Spleen (tissue), 11 donors: ENCODE measurements around the gene TESK1. TPM values are rescaled to one million over a fixed set of nuclear protein-coding genes. Genes with fewer than 3 reads are reported as not detected.

Source experiments
- DNase-seq: peaks from one replicate; pipeline ENCODE4 v3.0.0-alpha.2; 2020
- H3K27ac ChIP-seq, 8 donors: fragments of 200-600 bp; sonication (generic) in 7 of 8; 1 replicate in 4 of 8; 2 replicates in 4 of 8; pipeline versions ENCODE4 v1.5.0 to v1.8.0; 2016 to 2021; ENCODE audit warnings: inconsistent platforms in 4 of 8, mild to moderate bottlenecking in 4 of 8, moderate library complexity in 1 of 8
- H3K27me3 ChIP-seq, 7 donors: fragments of 200-600 bp; sonication (generic) in 6 of 7; replicated peaks in 1 of 7; 1 replicate in 4 of 7; 2 replicates in 3 of 7; pipeline versions ENCODE4 v1.5.0 to v1.8.0; 2016 to 2021; ENCODE audit warnings: inconsistent platforms in 3 of 7, mild to moderate bottlenecking in 1 of 7
- H3K36me3 ChIP-seq, 6 donors: fragments of 200-600 bp; sonication (generic) in 5 of 6; 1 replicate in 4 of 6; 2 replicates in 2 of 6; pipeline versions ENCODE4 v1.5.0 to v1.8.0; 2016 to 2021; ENCODE audit warnings: inconsistent platforms in 2 of 6
- H3K4me1 ChIP-seq, 6 donors: fragments of 200-600 bp; sonication (generic) in 5 of 6; 1 replicate in 3 of 6; 2 replicates in 3 of 6; pipeline versions ENCODE4 v1.5.0 to v1.8.0; 2016 to 2021; ENCODE audit warnings: inconsistent platforms in 3 of 6
- H3K4me3 ChIP-seq, 8 donors: fragments of 200-600 bp; sonication (generic) in 7 of 8; 1 replicate in 4 of 8; 2 replicates in 4 of 8; pipeline versions ENCODE4 v1.5.0 to v1.8.0; 2016 to 2021; ENCODE audit warnings: inconsistent platforms in 4 of 8, mild to moderate bottlenecking in 4 of 8, moderate library complexity in 2 of 8
- H3K9me3 ChIP-seq, 8 donors: fragments of 200-600 bp; sonication (generic) in 7 of 8; 1 replicate in 4 of 8; 2 replicates in 4 of 8; pipeline versions ENCODE4 v1.5.0 to v1.8.0; 2016 to 2021; ENCODE audit warnings: inconsistent platforms in 4 of 8
- POLR2A ChIP-seq, 3 donors: fragments of 450-650 bp; IDR thresholded peaks; one replicate each; pipeline ENCODE4 v1.5.1; 2017; ENCODE audit warnings: antibody characterized with exemption in 3 of 3, mild to moderate bottlenecking in 1 of 3
- POLR2AphosphoS5 ChIP-seq, 3 donors: sonication (generic); formaldehyde crosslinking; IDR thresholded peaks; one replicate each; pipeline ENCODE4 v1.5.1; 2017; ENCODE audit warnings: antibody characterized with exemption in 3 of 3
- WGBS, 5 donors: extraction: QIAGEN DNeasy Blood & Tissue Kit in 3 of 5; methylation state at CpG; one replicate each; pipeline versions ENCODE4 v1.1.5 to v1.1.7; 2013 to 2018; 5-methylcytosine and 5-hydroxymethylcytosine counted together
- intact Hi-C: fragments of 100-400 bp; cut with DNase I; formaldehyde crosslinking; loops from one replicate; pipeline ENCODE4 v1.15.0; 2023; ENCODE audit warnings: low total_unique reads
- polyA plus RNA-seq, 3 donors: library from polyadenylated mRNA; stranded (reverse); fragments of 200-250 nt; gene quantifications; one replicate each; pipeline ENCODE4 v1.2.1, GENCODE V29; 2013
- total RNA-seq, 7 donors: library from RNA; depleted of rRNA in 3 of 7; stranded (reverse); fragments of >200 nt in 3 of 7; fragmentation: NEBNext Ultra II Directional in 4 of 7; extraction: Animal tissue kit (Norgen Biotek cat#: 25700) in 4 of 7; gene quantifications; one replicate each; pipeline versions ENCODE4 v1.1.0 to v1.2.1, GENCODE V29; 2016 to 2021
- TF ChIP-seq, protein P1 (sequence below), 11 experiments: fragments of 200-600 bp in 7 of 11; fragments of 450-650 bp in 4 of 11; sonication (generic) in 4 of 11; IDR thresholded peaks in 8 of 11; conservative IDR thresholded peaks in 3 of 11; 1 replicate in 7 of 11; 2 replicates in 4 of 11; pipeline versions ENCODE4 v1.4.0 to v1.8.0; 2016 to 2021; ENCODE audit warnings: antibody characterized with exemption in 11 of 11, inconsistent platforms in 4 of 11, mild to moderate bottlenecking in 1 of 11
- donor health status: healthy with polysubstance abuse.
- donor health status: DM: no; HTN: no; CAD: no; lungs with moderate emphysema.
- donor health status: DM: no; HTN: no; CAD: no.
- donor health status: Bipolar disorder and iron deficiency.
- donor health status: healthy.
- donor health status: DM: no; HTN: no; CAD: no.
- donor health status: DM: yes; HTN: yes; CAD: no.

TESK1 gene
- total and polyA plus RNA-seq, 10 donors, result 15.6 to 47.1 (median 31.6) TPM

DNA sequence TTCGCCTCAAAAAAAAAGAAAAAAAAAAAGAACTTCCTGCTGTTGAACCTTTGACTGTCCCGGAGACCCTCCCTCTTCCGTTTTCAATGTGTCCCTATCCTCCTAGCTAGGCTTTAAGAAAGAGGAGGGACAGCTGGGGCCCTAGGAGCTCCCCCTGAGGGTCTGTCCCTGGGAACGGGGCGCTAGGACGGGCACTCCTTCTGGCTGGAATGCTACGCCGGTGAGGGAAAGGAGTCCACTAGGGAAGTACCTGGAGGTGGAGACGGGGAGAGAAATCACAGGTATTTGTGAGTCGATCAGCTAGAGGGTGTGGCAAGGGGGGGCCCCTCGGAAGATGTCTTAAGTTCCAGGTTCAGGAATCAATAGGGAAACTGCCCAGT is 41.1 kb downstream of the TESK1 start:
- 0 to 1% (median 1%) methylated on average over 11 of the region's 11 CpGs for WGBS, 5 donors
- Histone ChIP-seq H3K4me1 (peaks cover 33 to 98% (median 67%) of the 10 kb centered on the region in 6 donors), H3K9me3 (no peaks in the 10 kb centered on the region), H3K4me3 (peak overlapping the region; percentile 35 to 74 (median 55)), H3K36me3 (no peaks in the 10 kb centered on the region), H3K27me3 (no peaks in the 10 kb centered on the region), H3K27ac (peak overlapping the region; percentile 82 to 95 (median 94))
- intact Hi-C loops, result no loop called here
- TF ChIP-seq, protein P1, sequence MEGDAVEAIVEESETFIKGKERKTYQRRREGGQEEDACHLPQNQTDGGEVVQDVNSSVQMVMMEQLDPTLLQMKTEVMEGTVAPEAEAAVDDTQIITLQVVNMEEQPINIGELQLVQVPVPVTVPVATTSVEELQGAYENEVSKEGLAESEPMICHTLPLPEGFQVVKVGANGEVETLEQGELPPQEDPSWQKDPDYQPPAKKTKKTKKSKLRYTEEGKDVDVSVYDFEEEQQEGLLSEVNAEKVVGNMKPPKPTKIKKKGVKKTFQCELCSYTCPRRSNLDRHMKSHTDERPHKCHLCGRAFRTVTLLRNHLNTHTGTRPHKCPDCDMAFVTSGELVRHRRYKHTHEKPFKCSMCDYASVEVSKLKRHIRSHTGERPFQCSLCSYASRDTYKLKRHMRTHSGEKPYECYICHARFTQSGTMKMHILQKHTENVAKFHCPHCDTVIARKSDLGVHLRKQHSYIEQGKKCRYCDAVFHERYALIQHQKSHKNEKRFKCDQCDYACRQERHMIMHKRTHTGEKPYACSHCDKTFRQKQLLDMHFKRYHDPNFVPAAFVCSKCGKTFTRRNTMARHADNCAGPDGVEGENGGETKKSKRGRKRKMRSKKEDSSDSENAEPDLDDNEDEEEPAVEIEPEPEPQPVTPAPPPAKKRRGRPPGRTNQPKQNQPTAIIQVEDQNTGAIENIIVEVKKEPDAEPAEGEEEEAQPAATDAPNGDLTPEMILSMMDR (IDR thresholded peaks at IDR 0.05 in 8 of 11, conservative IDR thresholded peaks at IDR 0.05 in 3 of 11), result no peak
- TF ChIP-seq POLR2AphosphoS5 (IDR thresholded peaks at IDR 0.05), result no peak
- no peak for TF ChIP-seq POLR2A (IDR thresholded peaks at IDR 0.05)
- no peak for DNase-seq

DNA sequence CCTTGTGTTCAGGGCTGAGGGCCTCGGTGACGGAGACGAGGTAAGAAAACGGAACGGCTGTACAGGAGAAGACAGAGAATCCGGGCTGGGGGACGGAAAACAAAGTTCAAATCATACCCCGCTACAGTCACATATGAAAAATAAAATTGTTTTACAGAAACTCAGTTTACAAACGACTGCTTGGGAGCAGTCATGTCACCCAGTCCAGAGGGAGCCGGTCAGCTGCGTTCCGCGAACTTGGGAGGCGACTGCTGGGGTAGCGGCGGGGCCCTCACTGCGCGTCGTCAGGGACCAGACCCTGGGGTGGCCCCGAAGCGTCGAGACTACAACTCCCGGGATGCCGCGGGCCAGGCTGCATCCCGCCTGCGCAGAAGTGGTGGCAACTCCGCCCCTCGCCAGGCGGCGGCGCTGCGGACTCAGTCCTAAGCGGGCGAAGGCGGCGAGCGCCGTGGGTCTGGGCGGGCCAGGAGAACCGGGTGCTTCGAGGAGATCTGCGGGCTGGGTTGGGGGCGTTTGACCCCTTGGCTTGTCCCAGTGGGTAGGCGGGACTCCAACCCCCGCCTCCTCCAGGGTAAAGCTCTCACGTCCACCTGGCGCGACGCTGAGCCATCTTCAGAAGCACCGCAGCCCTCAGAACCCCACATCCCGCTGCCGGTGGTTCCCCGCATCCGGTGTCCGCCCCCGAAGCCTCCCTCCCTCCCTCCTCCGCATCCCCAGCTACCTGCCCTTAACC is 41.6 kb downstream of the TESK1 start:
- H3K36me3 ChIP-seq, result no peaks in the 10 kb centered on the region
- WGBS, 5 donors, result 0 to 1% (median 0%) methylated on average over 14 to 58 of the region's 58 CpGs
- H3K27ac ChIP-seq, result peak overlapping the region; percentile 82 to 95 (median 94)
- TF ChIP-seq POLR2A (IDR thresholded peaks at IDR 0.05), result peak in 2 of 3 donors; percentile 88 to 94
- peak; percentile 99 for TF ChIP-seq POLR2AphosphoS5 (IDR thresholded peaks at IDR 0.05)
- TF ChIP-seq, protein P1 (IDR thresholded peaks at IDR 0.05 in 8 of 11, conservative IDR thresholded peaks at IDR 0.05 in 3 of 11), result peak; percentile 97 to 100 (median 99)
- peak overlapping the region; percentile 35 to 74 (median 55) for H3K4me3 ChIP-seq
- H3K4me1 ChIP-seq, result peaks cover 36 to 98% (median 67%) of the 10 kb centered on the region in 6 donors
- H3K27me3 ChIP-seq, result no peaks in the 10 kb centered on the region
- peak; percentile 99 for DNase-seq
- no peaks in the 10 kb centered on the region for H3K9me3 ChIP-seq
- intact Hi-C loops, result no loop called here

DNA sequence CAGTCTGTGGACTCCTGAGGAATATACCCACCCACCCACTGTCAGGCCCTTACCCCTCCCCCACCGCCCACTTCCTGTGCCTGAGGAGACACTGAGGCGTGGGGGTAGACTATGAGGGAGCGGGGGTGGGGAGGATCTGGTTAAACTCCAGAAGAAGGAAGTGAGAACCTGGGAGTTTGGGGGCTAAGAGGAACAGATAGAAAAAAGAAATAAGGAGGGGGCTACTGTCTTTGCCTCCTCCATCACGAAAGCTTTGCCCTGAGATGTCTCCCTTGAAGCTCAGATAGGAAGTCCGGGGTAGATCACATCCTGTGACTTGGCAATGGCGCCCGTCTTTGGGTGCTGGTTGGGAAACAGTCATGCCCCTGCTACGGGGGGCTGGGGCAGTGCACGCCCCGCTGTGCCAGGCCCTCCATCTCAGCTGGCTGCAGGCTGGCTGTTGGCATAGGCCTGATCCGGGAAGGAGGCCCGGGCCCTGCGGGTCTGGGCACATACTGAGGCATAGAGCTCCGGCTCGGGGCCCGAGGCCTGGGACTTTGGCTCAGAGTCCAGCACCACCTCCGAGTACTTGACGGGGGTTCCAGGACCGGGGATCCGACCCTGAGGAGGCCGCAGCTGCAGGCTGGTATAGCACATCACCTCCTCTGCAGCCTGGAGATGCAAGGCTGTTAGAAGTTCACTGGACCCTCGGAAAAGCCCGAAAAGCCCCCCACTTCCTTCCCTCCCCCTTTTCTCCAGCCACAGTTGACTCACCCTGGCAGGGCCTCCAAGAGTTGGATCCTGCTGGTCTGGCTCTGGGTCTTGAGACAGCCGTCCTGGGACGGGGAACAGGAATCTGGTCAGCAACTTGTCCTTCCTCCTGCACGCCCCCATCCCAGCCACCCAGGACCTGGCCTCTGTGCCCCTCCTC is 44.6 kb downstream of the TESK1 start:
- WGBS, 5 donors, result 43 to 61% (median 50%) methylated on average over 22 to 26 of the region's 26 CpGs
- H3K4me3 ChIP-seq, result peak overlapping the region; percentile 41 to 73 (median 54)

More for the DNA sequence above, 44.6 kb downstream of the TESK1 start:
- peak in 2 of 3 donors; percentile 28 for TF ChIP-seq POLR2AphosphoS5 (IDR thresholded peaks at IDR 0.05)
- no peak for TF ChIP-seq POLR2A (IDR thresholded peaks at IDR 0.05)
- TF ChIP-seq, protein P1 (IDR thresholded peaks at IDR 0.05 in 8 of 11, conservative IDR thresholded peaks at IDR 0.05 in 3 of 11), result no peak
- H3K27ac ChIP-seq, result peak overlapping the region; percentile 68 to 95 (median 81)
- no peaks in the 10 kb centered on the region for H3K27me3 ChIP-seq
- intact Hi-C loops, result no loop called here
- H3K9me3 ChIP-seq, result no peaks in the 10 kb centered on the region
- peak; percentile 84 for DNase-seq
- H3K36me3 ChIP-seq, result no peaks in the 10 kb centered on the region
- peaks cover 36 to 88% (median 68%) of the 10 kb centered on the region in 6 donors for H3K4me1 ChIP-seq
